GM12801 (cell line): ENCODE measurements around the gene GPD1.

Experiments
- CTCF ChIP-seq: IDR thresholded peaks from one replicate; pipeline ENCODE4 v1.5.1; 2011; ENCODE audit warnings: control low read depth; ENCODE audit not compliant: insufficient read length; ENCODE audit errors: extremely low read depth

GPD1 gene

GRCh38 chr12:50069069-50069468 lies 34.7 kb upstream of the GPD1 start:
- no peak for TF ChIP-seq CTCF

- no peak for TF ChIP-seq CTCF
Observed at GRCh38 chr12:50069539-50069938, 34.3 kb upstream of the GPD1 start.

GRCh38 chr12:50070314-50071060 lies 33.3 kb upstream of the GPD1 start:
- peak; percentile 83 for TF ChIP-seq CTCF

GRCh38 chr12:50072198-50072907 lies 31.5 kb upstream of the GPD1 start:
- no peak for TF ChIP-seq CTCF

- TF ChIP-seq CTCF, result no peak
Observed at GRCh38 chr12:50073206-50073605, 30.6 kb upstream of the GPD1 start.

GRCh38 chr12:50073712-50074111 lies 30.1 kb upstream of the GPD1 start:
- TF ChIP-seq CTCF, result no peak

GRCh38 chr12:50074936-50075807 lies 28.6 kb upstream of the GPD1 start:
- no peak for TF ChIP-seq CTCF
